Adipose tissue (tissue), 3 donors: ENCODE measurements around the gene TRAPPC2. TPM values are rescaled to one million over a fixed set of nuclear protein-coding genes. Genes with fewer than 3 reads are reported as not detected.
"Not testable (repeated sequence)": the region's sequence is repeated elsewhere in the genome, so short reads cannot be mapped to it uniquely, and the experiment has no call there.

Source experiments
- H3K27ac ChIP-seq: one replicate; pipeline ENCODE4 v1.5.1; 2013; ENCODE audit warnings: low read depth, low read length
- WGBS, 3 donors: extraction: QIAGEN DNeasy Blood & Tissue Kit; methylation state at CpG; one replicate each; pipeline ENCODE4 v1.1.7; 2013; 5-methylcytosine and 5-hydroxymethylcytosine counted together
- polyA plus RNA-seq, 3 donors: library from polyadenylated mRNA; stranded (reverse); fragments of 200-250 nt; gene quantifications; one replicate each; pipeline ENCODE4 v1.2.3, GENCODE V29; 2013
- donor health status: healthy with polysubstance abuse.
- donor health status: Bipolar disorder and iron deficiency.
- donor health status: healthy.

The TRAPPC2 gene
- polyA plus RNA-seq, 3 donors: 3.3 to 3.9 (median 3.5) TPM

- H3K27ac ChIP-seq: no peak overlapping the region
- 69 to 78% (median 72%) methylated on average over 3 of the region's 3 CpGs for WGBS, 3 donors
These were observed 17.7 kb upstream of the TRAPPC2 start for GRCh38 chrX:13752141-13752540.

- H3K27ac ChIP-seq: no peak overlapping the region
These were observed 16.4 kb upstream of the TRAPPC2 start for GRCh38 chrX:13750812-13751211.

GRCh38 chrX:13750204-13750603, 15.8 kb upstream of the TRAPPC2 start:
- H3K27ac ChIP-seq: no peak overlapping the region

GRCh38 chrX:13748486-13748885, 14.1 kb upstream of the TRAPPC2 start:
- 87 to 95% (median 93%) methylated on average over 3 of the region's 3 CpGs for WGBS, 3 donors
- H3K27ac ChIP-seq: no peak overlapping the region

GRCh38 chrX:13747836-13748235, 13.4 kb upstream of the TRAPPC2 start:
- 16 to 46% (median 23%) methylated on average over 2 of the region's 2 CpGs for WGBS, 3 donors
- H3K27ac ChIP-seq: no peak overlapping the region

- no peak overlapping the region for H3K27ac ChIP-seq
- 60 to 76% (median 68%) methylated on average over 13 of the region's 13 CpGs for WGBS, 3 donors
These were observed 8.2 kb upstream of the TRAPPC2 start for GRCh38 chrX:13742397-13743176.

GRCh38 chrX:13741695-13742094, 7.3 kb upstream of the TRAPPC2 start:
- no peak overlapping the region for H3K27ac ChIP-seq
- WGBS, 3 donors: 62 to 79% (median 79%) methylated on average over 6 of the region's 6 CpGs

- no peak overlapping the region for H3K27ac ChIP-seq
- WGBS, 3 donors: 12 to 34% (median 18%) methylated on average over 4 of the region's 4 CpGs
These were observed 914 bp downstream of the TRAPPC2 start for GRCh38 chrX:13733506-13733905.

- H3K27ac ChIP-seq: no peak overlapping the region
- 35 to 67% (median 53%) methylated on average over 7 of the region's 7 CpGs for WGBS, 3 donors
These were observed 2.0 kb downstream of the TRAPPC2 start for GRCh38 chrX:13732246-13733067.

- H3K27ac ChIP-seq: not testable (repeated sequence)
- WGBS, 3 donors: 77 to 96% (median 90%) methylated on average over 1 of the region's 1 CpG
These were observed 3.9 kb downstream of the TRAPPC2 start for GRCh38 chrX:13730523-13730922.

GRCh38 chrX:13726583-13726982, 7.8 kb downstream of the TRAPPC2 start:
- H3K27ac ChIP-seq: not testable (repeated sequence)
- WGBS, 3 donors: 79 to 90% (median 82%) methylated on average over 2 of the region's 2 CpGs

- WGBS, 3 donors: 71 to 92% (median 83%) methylated on average over 6 to 9 of the region's 9 CpGs
- H3K27ac ChIP-seq: not testable (repeated sequence)
These were observed 9.5 kb downstream of the TRAPPC2 start for GRCh38 chrX:13724878-13725277.

- no peak overlapping the region for H3K27ac ChIP-seq
- 27 to 51% (median 34%) methylated on average over 7 of the region's 7 CpGs for WGBS, 3 donors
These were observed 12.5 kb downstream of the TRAPPC2 start for GRCh38 chrX:13721819-13722519.

- WGBS, 3 donors: 59 to 83% (median 81%) methylated on average over 4 of the region's 4 CpGs
- no peak overlapping the region for H3K27ac ChIP-seq
These were observed 13.0 kb downstream of the TRAPPC2 start for GRCh38 chrX:13721371-13721770.

GRCh38 chrX:13719192-13719856, 15.1 kb downstream of the TRAPPC2 start:
- H3K27ac ChIP-seq: no peak overlapping the region
- 74 to 93% (median 88%) methylated on average over 3 of the region's 3 CpGs for WGBS, 3 donors

GRCh38 chrX:13717700-13718472, 16.5 kb downstream of the TRAPPC2 start:
- 52 to 83% (median 53%) methylated on average over 7 of the region's 7 CpGs for WGBS, 3 donors
- no peak overlapping the region for H3K27ac ChIP-seq

- no peak overlapping the region for H3K27ac ChIP-seq
- WGBS, 3 donors: 82 to 96% (median 85%) methylated on average over 6 of the region's 6 CpGs
These were observed 17.5 kb downstream of the TRAPPC2 start for GRCh38 chrX:13716905-13717304.

- H3K27ac ChIP-seq: no peak overlapping the region
- WGBS, 3 donors: 92 to 96% (median 95%) methylated on average over 9 of the region's 9 CpGs
These were observed 18.0 kb downstream of the TRAPPC2 start for GRCh38 chrX:13716455-13716854.
